GM18867 (cell line): Measurements from ENCODE around the gene RHOF.
A peak's percentile ranks its signal among the peaks of the same experiment; 100 is the strongest.
"Not testable (repeated sequence)": the region's sequence is repeated elsewhere in the genome, so short reads cannot be mapped to it uniquely, and the experiment has no call there.

Experiments used
- ATAC-seq: cut with Tn5 transposase; IDR thresholded peaks from one replicate; pipeline ENCODE4 v1.9.1; 2021; ENCODE audit warnings: mild to moderate bottlenecking, moderate library complexity; ENCODE audit not compliant: unreplicated experiment

The RHOF gene

GRCh38 chr12:121793838-121794533 lies 498 bp upstream of the RHOF start:
- peak; percentile 50 for ATAC-seq

DNA sequence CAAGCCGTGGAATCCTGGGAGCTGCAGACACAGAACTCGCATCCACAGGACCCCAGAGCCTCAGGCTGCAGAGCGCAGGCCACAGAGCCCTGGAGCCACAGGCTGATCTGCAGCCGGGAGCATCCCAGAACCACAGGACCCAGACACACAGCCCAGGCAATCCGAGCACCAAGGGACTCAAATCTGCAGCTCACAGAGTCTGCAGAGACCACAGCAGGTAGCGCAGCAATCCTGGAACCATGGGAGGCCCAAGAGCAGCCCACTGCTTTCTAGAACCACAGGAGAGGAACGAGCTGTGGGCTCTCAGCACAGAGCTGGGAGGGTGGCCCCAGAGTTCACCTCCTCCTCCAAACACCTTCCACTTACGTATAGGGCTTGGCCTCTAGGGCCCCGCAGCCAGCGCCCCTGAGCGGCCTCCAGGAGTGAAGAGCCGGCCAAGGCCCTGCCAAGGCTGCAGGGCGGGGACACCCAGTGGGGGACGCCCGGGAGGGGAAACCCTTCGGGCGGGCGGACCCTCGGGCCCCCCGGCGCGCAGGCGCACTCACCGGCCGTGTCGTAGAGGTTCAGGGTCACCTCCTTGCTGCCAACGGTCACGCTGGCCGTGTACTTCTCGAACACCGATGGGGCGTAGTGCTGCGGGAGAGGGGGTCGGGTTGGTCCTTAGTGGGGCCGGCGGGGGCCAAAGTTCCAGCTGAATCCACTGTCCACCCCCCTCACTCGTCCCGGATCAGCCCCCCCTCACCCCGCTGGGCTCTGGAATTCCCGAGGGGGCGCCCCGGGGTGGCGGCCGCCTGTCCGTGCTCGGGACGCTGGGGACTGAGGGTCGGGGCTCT lies 665 bp downstream of the RHOF start:
- ATAC-seq: no peak

DNA sequence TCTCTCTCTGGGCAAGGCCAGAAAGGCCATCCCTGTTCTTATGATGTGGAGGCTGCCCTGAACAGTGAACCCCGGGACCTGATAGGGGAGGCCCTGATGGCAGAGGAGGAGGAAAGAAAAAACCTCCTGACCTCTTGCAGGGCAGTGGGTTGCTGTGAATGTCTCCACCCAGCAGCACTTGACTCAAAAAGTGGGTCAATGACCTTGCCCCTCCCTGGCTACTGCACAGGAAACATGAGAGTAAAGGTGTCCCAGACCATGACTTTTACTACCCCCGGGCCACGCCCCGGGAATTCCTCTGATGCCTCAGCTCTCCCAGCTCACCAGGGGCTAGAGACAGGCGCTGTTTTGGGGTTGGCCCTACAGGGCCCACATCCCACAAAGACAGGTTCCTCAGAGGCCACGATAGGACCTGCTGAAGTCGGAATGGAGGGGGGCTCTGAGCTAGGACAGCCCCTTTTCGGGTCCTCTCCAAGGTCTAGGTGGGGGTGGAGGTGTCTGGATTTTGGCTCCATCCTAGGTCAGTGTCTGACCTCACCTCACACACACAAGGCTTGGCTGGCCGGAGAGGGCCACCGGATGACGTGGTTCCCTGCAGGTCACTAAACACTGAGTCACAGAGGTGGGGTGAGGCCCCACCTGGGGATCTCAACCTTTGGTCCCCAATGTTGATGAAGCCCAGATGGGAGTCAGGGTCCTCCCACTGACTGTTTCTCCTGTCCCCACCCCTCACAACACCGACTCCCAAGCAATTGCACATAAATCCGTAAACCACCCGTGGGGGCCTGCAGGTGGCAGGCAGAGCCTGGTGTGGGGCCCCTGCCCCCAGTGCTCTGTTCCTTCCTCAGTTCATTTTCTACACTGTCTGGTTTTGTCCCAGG lies 1.6 kb downstream of the RHOF start:
- ATAC-seq: no peak

- ATAC-seq: not testable (repeated sequence)
These were observed 2.7 kb downstream of the RHOF start for GRCh38 chr12:121790785-121791184.

DNA sequence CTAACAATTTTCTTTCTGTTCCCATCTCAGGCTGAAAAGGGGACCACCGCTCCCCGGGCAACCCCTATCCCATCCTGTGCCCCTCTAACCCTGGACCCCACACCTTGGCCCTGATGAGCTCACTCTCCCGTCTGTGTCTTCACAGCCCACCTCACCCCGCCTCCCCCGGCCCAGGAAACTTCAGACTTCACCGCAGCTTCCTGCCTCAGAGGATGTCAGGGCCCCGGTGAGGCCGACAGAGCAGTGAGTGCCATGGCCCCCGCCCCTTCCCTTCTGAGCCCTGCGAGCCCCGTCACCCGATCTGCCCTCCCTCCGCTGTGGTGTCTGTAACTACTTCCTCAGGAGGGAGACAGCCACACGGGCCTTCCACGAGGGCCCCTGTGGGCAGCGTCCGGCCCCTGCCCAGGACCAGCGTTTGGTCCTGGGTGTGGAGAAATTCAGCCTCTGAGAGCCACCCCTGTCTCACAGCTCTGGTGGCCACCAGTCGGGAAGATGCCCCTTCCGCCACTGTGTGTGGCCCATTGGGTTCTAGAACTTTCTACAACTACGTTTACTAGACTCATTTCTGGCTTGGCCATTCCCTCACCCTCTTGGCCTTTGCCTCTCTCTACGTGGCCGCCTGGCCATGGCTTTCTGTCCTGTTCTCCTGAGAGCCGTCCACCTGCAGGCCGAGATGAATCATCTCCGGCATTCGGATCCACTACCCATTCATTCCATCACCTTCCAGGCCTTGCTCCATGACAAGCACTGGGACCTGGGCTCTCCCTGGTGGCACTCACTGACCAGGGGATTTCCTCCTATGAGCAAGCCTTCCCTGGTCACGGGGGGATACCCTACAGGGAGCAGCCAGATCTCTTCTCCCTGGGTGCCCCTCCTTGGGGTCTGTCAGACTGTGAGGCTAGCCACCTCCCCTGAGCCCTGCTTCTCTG lies 3.4 kb downstream of the RHOF start:
- ATAC-seq: peak; percentile 46

DNA sequence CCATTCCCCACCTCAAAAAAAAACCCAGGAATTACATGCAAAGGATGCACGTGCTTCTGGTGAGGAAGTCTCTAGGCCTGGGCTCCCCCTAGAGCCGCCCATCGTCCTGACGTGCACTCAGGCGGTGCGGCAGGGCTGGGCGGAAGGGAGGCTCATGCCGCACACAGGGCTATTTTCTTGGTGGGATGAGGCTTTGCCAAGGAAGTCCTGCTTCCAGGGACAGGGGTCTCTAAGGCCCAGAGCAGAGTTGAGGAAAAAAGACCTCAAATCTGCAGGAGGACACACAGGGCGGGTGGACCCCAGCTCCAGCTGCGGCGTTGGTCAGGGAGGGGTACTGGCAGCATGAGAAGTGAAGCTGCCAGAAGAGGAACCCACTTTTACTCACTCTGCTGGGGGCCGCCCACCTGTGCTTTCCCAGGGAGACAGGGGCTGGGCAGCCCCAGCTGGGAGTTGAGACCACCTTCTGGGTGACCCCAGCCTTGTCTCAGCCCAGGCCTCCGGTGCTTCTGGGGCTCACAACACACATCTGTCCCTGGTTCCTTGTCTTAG lies 4.2 kb downstream of the RHOF start:
- ATAC-seq: no peak

DNA sequence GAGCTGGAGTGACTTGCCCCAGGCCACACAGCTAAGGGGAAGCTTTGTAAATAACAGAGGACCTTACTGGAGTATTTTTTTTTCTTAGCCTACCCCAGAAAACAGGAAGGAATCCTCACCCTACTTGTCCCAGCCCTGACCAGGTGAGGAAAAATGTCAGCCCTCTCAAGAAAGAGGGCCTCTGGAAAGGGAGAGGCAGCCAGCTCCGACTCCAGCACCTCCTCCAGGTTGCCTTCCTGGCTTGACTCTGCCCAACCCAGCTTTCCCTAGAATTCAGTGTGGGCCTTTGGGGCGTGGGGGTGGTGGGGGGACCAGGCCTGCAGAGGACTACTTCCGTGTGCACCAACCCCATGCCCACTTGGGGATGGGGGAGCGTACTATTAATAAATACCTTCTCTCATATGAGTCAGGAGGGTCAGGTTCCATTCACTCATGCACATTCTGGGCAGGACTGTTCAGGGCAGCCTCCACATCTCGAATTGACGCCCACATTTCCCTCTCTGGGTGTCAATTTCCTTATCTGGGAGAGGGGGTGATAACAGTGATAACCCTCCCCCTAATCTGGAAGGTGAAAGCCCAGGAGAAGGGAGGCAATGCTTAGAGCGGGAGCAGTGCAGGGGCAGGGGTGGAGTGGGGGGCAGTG lies 5.2 kb downstream of the RHOF start:
- ATAC-seq: no peak

DNA sequence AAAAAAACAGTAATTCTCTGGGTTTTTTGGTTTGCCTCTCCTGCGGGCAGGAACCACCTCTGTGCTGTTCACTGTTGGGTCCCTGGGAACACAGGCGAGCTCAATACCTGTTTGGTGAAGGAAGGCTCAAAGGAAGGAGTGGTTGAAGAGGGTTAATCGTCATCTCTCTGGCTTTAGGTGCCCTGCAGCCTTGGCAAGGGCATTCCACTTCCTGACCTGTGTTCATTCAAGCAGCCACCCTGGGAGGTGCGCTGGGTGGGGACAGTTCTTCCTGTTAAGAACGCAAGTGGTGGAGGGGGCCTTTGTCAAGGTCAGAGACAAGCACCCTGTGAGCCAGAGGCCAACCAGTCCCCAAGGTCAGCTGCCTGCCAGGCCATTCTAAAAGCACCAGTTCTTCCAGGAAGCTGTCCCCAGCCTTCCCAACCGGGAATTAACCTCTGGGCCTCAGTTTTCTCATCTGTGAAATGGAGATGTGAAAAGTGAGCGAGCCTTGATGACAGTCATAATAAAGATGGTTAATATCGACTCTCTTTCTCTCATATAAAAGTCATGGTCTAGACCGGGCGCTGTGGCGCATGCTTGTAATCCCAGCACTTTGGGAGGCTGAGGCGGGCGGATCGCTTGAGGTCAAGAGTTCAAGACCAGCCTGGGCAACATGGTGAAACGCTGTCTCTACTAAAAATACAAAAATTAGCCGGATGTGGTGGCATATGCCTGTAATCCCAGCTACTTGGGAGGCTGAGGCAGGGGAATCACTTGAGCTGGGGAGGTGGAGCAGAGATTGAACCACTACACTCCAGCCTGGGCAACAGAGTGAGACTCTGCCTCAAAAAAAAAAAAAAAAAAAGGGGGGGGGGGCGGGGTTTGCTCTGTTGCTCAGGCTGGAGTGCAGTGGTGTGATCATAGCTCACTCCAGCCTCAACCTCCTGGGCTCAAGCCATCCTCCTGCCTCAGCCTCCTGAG lies 6.1 kb downstream of the RHOF start:
- ATAC-seq: no peak

- no peak for ATAC-seq
These were observed 7.1 kb downstream of the RHOF start for GRCh38 chr12:121786440-121786825.

DNA sequence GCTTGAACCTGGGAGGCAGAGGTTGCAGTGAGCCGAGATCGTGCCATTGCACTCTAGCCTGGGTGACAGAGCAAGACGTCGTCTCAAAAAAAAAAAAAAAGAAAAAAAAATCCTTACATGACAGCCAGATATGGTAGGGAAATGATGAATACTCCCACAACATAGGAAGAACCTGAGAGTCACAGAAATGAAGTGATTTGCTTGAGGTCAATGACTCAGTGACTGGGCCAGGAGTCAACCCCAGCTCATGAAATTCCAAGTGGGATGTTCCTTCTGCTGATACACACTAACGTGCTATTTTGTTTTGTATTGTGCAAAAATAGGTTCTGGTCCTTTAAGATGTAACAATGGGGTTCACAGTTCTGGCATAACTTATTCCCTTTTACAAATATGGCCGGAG lies 9.0 kb downstream of the RHOF start:
- no peak for ATAC-seq

GRCh38 chr12:121783766-121784165 lies 9.7 kb downstream of the RHOF start:
- ATAC-seq: no peak

DNA sequence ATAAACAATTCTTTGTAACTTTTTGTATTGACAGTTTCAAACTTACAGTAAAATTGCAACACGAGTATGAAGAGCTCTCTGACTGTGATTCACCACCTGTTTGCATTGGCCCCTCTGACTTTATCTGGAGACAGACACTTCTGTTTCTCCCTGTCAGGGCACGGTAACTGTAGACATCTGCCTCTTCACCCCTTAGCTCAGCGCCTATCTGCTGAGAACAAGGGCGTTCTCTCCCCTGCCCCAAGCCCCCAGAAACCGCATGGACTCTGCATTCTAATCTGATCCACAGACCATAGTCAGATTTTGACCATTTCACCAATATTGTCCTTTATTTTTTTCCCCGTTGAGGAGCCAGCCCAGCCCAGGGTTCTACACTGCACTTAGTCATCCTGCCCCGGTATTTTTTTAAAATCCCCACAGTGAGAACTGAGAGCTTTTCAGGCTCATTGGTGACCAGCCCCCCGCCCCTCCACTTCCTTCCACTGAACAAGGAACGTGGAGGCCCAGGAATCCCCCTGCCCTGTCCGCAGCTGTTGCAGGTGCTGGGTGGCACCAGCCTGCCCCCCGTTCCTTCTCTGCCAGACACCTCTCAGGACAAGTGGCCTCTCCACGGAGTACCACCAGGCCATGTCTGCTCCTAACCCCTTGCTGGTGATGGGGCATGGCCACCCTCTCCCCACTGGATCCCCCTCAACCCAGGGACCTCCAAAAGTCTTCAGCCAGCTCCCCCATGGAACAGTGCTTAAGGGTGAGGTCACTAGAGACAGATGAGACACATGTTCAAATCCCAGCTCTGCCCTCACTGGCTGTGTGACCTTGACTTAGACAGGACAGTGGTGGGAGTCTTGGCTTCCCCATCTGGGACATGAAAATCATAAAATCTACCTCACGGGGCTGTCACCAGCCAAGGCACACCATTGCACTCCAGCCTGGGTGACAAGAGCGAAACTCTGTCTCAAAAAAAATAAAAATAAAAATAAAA lies 11.2 kb downstream of the RHOF start:
- peak; percentile 40 for ATAC-seq

DNA sequence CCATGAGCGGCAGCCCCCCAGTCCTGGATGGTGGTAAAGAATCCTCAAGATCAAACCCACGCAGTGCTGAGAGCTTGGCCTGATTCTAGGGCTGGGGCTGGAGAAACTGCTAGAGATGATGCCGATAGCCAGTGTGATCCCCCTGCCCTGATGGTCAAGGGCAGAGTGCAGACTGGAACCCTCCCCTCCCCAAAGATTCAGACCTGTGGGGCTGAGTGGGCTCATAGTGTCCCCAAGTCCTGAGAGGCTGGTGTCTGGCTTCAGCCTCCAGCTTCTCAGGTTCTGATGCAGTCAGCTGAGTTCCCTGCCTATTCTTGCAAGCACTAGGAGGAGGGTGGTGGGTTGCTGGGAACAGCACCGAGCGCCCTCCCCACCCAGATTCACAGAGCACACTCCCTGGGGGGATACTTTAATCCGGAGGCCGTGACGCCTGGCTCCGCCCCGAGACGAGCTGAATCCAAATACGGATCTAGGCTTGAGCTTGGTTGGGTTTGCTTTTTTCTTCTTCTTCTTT lies 11.9 kb downstream of the RHOF start:
- ATAC-seq: peak; percentile 22

DNA sequence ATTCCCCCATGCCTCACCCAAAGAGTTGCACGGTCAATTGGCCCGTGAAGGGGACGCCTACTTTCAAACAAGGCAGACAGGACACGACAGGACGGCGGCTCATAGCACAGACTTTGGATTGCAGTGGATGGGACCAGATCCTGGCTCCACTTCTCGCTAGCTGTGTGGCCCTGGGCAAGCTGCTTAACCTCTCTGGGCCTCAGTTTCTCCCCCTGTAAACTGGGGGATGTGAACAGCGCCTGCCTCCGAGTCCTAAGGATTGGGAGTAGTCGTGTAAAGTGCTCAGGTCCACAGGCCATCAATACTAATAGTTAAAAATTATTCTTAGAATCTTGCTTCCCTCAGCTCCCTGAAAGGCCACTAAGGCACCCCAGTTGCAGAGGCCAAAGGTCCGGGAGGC lies 13.1 kb downstream of the RHOF start:
- ATAC-seq: no peak

DNA sequence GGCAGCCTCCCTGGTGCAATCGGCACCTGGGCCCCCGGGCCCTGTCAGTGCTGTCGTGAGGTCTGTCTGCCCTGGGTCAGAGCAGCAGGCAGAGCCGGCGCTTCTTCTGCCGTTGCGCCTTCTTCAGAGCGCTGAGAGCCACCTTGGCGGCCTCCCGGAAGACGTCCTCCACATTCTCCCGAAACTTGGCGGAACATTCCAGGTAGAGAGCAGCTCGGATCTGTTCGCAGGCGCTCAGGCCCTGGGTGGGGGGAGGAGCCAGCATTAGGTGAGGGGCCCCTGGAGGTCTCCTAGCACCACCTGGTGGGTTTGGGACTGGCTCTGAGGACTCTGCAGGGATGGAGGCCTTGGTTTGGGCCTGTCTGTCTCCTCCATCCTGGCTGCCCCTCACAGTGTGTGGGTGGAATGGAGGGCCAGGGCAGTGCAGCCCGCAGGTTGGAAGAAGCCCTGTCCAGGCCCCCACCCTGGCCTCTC lies 14.0 kb downstream of the RHOF start:
- ATAC-seq: no peak

DNA sequence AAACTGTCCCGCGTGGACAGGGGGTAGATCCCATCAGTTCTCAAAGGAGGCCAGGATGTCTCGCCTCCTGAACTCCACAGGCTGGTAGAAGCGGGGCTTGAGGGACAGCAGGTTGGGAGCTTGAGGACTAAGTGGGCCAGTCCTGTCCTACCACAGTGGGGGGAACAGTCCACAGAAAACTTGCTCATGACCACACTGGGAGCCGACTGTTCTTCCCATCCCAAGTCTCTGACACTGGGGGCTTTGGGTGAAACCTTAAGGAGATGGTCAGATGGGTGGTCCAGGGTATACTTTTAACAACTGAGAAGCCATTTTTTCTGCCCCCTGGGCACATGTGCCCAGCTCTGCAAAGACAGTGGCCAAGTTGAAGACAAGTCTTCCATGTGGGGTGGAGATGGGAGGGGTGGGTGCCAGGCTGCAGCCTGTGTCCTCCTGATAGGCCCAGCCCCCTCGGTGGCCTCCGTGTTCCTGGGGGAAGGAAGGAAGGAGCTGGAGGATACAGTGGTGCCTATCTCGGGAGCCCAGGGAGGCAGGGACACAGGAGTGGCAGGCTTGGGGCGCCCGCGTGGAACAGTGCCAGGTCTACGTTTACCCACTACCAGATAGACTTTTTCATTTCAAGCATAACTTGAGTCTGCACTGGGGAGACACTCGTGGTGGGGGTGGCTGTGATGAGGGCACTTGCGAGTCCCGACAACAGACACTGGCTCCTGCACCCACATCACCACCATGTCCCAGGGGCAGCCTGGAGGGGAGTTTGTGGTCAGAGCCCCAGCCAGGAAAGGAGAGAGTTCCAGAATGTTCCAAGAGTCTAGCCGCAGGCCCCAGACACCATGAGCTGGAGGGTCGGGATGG lies 14.7 kb downstream of the RHOF start:
- no peak for ATAC-seq
